Measurements from ENCODE around the gene DCAF7.

The DCAF7 gene

DNA sequence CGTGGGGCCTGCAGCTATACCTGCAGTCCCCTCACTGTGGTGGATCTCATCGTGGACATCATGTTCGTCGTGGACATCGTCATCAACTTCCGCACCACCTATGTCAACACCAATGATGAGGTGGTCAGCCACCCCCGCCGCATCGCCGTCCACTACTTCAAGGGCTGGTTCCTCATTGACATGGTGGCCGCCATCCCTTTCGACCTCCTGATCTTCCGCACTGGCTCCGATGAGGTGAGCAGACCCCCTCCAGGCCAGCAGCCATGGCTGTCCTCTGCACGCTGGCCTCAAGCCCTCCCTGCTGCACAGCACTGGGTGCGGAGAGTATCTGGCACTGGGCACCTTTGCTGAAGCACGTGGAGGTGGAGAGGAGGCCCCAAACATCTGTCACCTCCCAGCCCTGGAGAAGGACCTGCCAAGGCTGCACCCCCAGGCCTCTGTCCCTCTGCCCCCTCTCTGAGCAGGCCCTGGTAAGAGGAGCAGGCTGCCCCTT is 16.2 kb upstream of the DCAF7 start:
- TF ChIP-seq, protein P1, sequence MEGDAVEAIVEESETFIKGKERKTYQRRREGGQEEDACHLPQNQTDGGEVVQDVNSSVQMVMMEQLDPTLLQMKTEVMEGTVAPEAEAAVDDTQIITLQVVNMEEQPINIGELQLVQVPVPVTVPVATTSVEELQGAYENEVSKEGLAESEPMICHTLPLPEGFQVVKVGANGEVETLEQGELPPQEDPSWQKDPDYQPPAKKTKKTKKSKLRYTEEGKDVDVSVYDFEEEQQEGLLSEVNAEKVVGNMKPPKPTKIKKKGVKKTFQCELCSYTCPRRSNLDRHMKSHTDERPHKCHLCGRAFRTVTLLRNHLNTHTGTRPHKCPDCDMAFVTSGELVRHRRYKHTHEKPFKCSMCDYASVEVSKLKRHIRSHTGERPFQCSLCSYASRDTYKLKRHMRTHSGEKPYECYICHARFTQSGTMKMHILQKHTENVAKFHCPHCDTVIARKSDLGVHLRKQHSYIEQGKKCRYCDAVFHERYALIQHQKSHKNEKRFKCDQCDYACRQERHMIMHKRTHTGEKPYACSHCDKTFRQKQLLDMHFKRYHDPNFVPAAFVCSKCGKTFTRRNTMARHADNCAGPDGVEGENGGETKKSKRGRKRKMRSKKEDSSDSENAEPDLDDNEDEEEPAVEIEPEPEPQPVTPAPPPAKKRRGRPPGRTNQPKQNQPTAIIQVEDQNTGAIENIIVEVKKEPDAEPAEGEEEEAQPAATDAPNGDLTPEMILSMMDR (IDR thresholded peaks at IDR 0.05; ENCODE audit: extremely low read depth, missing control alignments), result no peak
- DNase-seq (ENCODE audit: low spot score), result no peak

DNA sequence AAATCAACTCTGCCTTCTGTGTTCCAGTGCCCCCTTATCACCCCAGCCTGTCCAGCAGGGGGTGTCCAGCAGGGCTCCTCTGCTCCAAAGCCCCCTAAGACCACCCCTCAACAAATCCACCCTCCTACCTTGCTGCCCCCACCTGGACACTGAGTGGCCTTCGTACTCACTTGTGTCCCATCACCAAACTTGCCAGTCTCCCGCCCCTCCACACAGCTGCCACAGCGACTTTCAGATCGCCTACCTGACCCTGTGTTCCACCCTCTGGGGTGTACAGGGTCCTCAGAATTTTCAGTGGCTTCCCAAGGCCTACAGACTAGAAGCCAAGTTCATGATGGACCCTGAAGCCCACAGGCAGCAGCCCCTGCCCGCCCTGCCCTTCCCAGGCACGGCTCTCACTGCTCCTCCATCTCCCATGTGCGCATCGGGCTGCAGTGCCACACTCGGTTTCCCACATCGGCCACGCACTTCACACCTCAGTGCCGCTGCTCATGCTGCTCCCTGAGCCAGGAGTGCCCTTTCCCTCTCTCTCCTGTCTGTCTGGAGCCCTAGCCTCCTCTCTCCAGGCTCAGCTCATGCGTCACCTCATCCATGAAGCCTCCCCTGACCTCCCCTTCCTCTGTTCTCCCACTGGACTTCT is 15.3 kb upstream of the DCAF7 start:
- TF ChIP-seq, protein P1 (IDR thresholded peaks at IDR 0.05; ENCODE audit: extremely low read depth, missing control alignments), result no peak
- no peak for DNase-seq (ENCODE audit: low spot score)

DNA sequence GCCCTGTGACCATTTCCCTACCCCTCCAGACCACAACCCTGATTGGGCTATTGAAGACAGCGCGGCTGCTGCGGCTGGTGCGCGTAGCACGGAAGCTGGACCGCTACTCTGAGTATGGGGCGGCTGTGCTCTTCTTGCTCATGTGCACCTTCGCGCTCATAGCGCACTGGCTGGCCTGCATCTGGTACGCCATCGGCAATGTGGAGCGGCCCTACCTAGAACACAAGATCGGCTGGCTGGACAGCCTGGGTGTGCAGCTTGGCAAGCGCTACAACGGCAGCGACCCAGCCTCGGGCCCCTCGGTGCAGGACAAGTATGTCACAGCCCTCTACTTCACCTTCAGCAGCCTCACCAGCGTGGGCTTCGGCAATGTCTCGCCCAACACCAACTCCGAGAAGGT is 14.6 kb upstream of the DCAF7 start:
- DNase-seq (ENCODE audit: low spot score), result no peak
- TF ChIP-seq, protein P1 (IDR thresholded peaks at IDR 0.05; ENCODE audit: extremely low read depth, missing control alignments), result no peak

DNA sequence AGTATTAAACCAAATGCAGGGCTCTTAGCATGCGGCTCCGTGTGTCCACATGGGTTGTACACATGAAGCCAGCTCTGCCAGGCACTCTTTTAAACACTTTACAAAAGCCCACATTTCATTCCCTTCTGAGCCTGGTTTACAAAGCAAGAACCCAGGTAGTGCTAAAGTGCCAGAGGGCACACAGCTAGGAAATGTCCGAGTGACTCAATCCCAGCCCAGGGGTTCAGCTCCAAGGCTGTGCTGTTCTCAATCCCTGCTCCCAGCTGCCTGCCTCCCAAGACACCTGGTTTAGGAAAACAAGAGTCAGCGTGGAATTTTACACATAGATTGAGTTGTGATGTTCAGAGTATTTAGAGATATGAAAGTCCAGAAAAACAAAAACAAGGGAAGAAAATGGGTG is 13.3 kb upstream of the DCAF7 start:
- DNase-seq (ENCODE audit: low spot score), result no peak
- TF ChIP-seq, protein P1 (IDR thresholded peaks at IDR 0.05; ENCODE audit: extremely low read depth, missing control alignments), result no peak

DNA sequence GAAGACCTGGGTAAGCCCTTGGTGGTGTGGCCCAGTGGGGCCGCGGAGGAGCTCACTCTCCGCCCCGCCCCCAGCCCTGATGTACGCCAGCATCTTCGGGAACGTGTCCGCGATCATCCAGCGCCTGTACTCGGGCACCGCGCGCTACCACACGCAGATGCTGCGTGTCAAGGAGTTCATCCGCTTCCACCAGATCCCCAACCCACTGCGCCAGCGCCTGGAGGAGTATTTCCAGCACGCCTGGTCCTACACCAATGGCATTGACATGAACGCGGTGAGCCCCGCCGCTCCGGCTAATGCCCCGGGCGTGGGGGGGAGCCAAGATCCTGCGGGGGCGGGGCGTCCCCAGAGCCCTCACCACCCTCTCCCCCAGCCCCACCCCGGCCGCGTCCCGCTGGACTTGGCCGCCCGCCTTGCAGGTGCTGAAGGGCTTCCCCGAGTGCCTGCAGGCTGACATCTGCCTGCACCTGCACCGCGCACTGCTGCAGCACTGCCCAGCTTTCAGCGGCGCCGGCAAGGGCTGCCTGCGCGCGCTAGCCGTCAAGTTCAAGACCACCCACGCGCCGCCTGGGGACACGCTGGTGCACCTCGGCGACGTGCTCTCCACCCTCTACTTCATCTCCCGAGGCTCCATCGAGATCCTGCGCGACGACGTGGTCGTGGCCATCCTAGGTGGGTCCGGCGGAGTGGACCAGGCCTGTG is 12.1 kb upstream of the DCAF7 start:
- no peak for DNase-seq (ENCODE audit: low spot score)
- TF ChIP-seq, protein P1 (IDR thresholded peaks at IDR 0.05; ENCODE audit: extremely low read depth, missing control alignments), result no peak

DNA sequence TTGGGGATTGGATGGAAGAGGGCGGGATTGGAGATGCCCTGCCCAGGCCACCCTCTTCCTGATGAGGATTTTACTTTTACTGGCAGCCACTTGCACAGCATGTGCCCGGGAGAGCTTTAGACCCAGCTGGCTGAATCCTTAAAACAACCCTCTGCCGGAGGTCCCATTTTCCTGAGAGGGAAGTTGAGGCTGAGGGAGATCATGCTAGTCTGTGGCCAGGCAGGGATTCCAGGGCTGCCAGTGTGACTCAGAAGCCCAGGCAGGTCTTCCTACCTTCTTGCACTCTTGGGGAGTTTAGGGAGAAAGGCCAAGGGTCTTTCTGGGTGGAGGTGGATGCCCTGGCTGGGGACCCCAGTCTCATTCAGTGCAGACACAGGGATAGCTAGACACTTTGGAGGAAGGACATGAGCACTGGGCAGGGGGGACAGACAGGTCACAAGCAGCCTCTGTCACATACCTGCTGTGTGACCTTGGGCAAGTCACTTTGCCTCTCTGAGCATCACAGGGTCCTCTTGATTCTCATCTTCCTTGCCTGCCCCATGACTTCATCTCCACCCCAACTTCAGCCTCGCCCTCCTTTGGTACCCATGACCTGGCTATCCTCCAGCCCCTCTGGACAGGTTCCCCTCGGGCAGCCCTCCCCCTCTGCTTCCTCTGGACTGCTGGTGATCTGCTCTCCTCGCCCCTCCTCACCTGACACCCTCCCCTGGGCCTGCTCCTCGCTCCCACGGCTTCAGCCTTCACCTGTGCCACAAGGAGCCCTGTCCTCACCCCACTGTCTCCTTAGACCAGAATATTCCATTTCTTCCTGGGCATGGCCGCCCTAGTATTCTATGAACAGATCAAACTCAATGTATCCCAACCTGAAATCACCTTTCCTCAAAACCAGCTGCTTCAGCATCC is 11.3 kb upstream of the DCAF7 start:
- TF ChIP-seq, protein P1 (IDR thresholded peaks at IDR 0.05; ENCODE audit: extremely low read depth, missing control alignments), result no peak
- DNase-seq (ENCODE audit: low spot score), result no peak

All from GM20000 (cell line).